Heart left ventricle (tissue), 13 donors: ENCODE results near the gene ADGRB3.

Experiments
- CTCF ChIP-seq, 12 donors: fragments of 200-600 bp; sonication (generic) in 4 of 12; IDR thresholded peaks; one replicate each; pipeline versions ENCODE4 v1.5.0 to v1.8.0; 2018 to 2022; ENCODE audit warnings: antibody characterized with exemption in 12 of 12, mild to moderate bottlenecking in 5 of 12
- POLR2A ChIP-seq, 2 donors: fragments of 450-650 bp; IDR thresholded peaks; one replicate each; pipeline ENCODE4 v1.6.1; 2017; ENCODE audit warnings: antibody characterized with exemption in 2 of 2, mild to moderate bottlenecking in 2 of 2, moderate library complexity in 2 of 2
- donor health status: ischemic (EF 13 %, LVEDD 7.1; RV severe dilation, severe dysfunction).
- donor health status: DM: no; HTN: yes; CAD: no.
- donor health status: DM: no; HTN: no; CAD: no.
- donor health status: ischemic (EF 25% LVEDD 6.9; RV normal size, moderate dysfunction).
- donor health status: ischemic (EF 25% LVEDD 5.7; RV mildly dilated, moderate dysfunction).
- donor health status: ischemic (EF 35%, LVEDD 5.7; RV mildly dilated, moderate dysfunction).
- donor health status: nonischemic (EF 11% LVEDD 7.7; RV severe dilation, severe dysfunction).
- donor health status: DM: yes; HTN: yes; CAD: no.
- donor health status: PGD.
- donor health status: ischemic (EF 29% LVEDD 5.4; RV normal size, mild dysfunction).
- donor health status: nonischemic (EF 23%, LVEDD 6.1; RV moderate dilation, normal function).

GRCh38 chr6:69294407-69294806, 659.3 kb downstream of the ADGRB3 start:
- TF ChIP-seq POLR2A (IDR thresholded peaks at IDR 0.05) (no peak), CTCF (IDR thresholded peaks at IDR 0.05) (no peak)
